Coronary artery (tissue), 2 donors: ENCODE measurements around the gene CDH23.

Experiments
- DNase-seq: peaks from one replicate; pipeline ENCODE4 v3.0.0-alpha.2; 2017; ENCODE audit warnings: low spot score
- H3K27ac ChIP-seq, 2 donors: fragments of 200-600 bp; sonication (generic); one replicate each; pipeline ENCODE4 v1.5.1; 2016 to 2019
- H3K4me3 ChIP-seq: fragments of 200-600 bp; sonication (generic); 2 replicates; pipeline ENCODE4 v1.5.1; 2016; ENCODE audit warnings: mild to moderate bottlenecking, moderate library complexity
- TF ChIP-seq, protein P1 (sequence below): fragments of 200-600 bp; sonication (generic); IDR thresholded peaks from one replicate; pipeline ENCODE4 v1.5.1; 2019; ENCODE audit warnings: antibody characterized with exemption

Gene CDH23

DNA sequence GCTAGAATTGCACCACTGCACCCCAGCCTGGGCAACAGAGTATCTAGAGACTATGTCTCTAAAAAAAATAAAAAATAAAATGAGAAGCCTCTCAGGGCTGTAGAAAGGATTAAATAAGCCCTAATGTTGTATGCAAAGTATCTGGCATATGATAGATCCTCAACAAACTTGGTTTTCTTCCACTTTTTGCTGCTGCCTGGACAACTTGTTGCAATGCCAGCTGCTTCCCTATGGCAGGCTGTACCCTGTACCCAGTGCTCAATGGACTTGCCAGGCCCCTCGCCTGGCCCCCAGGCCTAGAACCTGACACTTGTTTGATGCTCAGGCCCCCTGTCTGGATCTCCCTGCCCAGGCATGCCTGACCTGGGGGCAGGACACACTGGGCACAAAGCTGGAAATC, 28.5 kb upstream of the CDH23 start:
- no peak for DNase-seq
- Histone ChIP-seq H3K27ac (no peak overlapping the region), H3K4me3 (no peak overlapping the region)
- TF ChIP-seq, protein P1, sequence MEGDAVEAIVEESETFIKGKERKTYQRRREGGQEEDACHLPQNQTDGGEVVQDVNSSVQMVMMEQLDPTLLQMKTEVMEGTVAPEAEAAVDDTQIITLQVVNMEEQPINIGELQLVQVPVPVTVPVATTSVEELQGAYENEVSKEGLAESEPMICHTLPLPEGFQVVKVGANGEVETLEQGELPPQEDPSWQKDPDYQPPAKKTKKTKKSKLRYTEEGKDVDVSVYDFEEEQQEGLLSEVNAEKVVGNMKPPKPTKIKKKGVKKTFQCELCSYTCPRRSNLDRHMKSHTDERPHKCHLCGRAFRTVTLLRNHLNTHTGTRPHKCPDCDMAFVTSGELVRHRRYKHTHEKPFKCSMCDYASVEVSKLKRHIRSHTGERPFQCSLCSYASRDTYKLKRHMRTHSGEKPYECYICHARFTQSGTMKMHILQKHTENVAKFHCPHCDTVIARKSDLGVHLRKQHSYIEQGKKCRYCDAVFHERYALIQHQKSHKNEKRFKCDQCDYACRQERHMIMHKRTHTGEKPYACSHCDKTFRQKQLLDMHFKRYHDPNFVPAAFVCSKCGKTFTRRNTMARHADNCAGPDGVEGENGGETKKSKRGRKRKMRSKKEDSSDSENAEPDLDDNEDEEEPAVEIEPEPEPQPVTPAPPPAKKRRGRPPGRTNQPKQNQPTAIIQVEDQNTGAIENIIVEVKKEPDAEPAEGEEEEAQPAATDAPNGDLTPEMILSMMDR, result no peak

DNA sequence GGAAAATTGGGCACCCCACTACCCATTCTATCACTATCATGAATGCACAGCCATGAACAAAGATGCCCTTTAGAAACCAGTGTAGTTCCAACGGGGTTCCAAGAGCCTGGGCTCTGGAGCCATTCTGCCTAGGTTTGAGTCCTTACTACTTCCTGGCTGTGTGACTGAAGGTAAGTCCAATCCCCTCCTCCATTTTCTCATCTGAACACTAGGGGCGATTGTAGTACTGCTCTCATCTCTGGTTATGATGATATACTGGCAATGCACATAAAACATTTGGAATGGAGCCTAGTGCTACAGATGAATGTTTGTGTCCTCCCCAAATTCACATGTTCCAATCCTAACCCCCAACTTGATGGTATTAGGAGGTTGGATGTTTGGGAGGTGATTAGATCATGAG, 28.1 kb upstream of the CDH23 start:
- TF ChIP-seq, protein P1, result no peak
- Histone ChIP-seq H3K4me3 (no peak overlapping the region), H3K27ac (no peak overlapping the region)
- DNase-seq, result no peak

DNA sequence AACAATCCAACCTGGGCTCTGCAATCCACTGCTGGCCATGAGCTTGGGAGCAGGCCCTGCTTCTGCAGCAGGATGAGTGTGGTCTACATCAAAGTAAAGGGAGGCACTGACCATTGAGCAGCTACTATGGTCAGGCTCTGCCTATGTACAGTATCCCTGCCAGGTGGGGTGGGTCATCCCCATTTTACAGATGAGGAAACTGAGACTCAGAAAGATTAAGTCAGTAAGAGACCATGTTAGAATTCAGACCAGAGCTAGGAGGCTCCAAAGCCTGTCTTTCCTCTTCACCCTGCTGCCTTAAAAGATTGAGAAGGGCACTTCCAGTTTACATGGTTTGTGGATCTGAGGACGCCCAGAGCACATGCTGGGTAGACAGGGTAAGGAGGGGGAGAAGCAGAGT, 27.1 kb upstream of the CDH23 start:
- H3K27ac ChIP-seq, result no peak overlapping the region
- no peak for DNase-seq
- TF ChIP-seq, protein P1, result no peak

DNA sequence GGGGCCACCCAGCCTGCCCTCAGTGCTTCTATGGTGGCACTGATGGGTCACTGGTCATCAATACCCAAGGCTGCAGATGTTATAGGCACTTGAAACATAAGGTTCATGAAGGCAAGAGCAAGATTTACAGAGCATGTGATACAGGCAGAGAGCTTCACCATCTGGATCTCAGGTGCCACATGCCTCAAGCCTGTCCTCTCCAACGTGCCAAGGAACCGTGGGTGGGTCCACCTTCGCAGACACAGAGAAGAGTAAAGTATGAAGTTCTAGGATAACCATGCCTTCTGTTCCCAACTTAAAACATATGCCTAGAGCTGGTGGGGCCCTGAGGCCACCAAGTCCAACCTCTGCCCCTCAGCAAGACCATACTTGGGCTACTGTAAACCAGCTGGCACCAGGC, 26.7 kb upstream of the CDH23 start:
- H3K27ac ChIP-seq, result no peak overlapping the region
- no peak overlapping the region for H3K4me3 ChIP-seq
- TF ChIP-seq, protein P1, result no peak
- DNase-seq, result no peak

More for the DNA sequence above, 27.1 kb upstream of the CDH23 start:
- no peak overlapping the region for H3K4me3 ChIP-seq

DNA sequence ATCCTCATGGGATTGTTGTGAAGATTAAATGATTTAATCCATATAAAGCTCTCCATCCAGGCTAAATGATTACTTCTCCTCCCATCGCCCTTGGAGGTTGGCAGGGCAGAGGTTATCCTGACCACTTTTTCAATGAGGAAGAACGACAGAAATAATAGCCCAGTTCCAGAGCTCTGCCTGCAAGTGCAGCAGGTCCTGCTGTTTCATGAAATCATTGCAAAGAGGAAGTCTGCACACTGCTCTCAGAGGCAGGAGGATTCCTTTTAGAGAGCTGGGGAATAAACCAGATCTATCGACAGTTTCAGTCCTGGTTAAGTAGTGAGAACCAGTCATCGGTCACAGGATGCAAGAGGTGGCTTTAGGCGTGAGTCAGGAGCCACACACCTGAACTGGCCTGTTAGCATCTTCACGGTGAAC, 25.0 kb upstream of the CDH23 start:
- no peak for DNase-seq
- peak overlapping the region in 1 of 2 donors; percentile 67 for H3K27ac ChIP-seq
- H3K4me3 ChIP-seq, result no peak overlapping the region
- TF ChIP-seq, protein P1, result no peak

DNA sequence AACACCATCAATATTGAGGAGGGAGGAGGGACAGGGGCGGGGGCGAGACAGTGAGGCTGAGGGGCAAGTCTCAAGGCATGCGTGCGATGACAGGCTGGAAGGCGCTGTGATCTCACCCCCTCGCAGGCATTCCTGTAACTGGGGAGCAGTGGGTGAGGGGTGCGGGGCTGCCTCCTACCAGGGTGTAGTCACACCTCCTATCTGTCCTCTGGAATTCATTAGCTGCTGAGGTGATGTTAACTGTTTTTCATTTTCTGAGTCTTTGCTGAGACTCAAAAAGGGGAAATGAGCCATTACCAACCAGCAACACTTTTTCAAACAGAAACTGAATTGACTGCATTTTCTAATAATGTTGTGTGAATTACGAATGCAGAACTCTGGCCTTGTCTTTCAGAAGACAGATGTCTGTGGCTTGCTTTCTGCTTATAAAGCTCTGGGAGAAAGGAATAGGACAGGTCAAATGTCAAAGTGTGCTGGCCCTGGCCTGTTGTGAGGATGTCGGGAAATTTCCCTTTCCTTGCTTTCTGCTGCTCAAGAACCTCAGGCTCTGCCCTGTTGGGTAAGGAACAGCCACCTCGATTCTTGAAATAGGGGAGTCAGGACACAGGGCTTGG, 23.7 kb upstream of the CDH23 start:
- Histone ChIP-seq H3K27ac (peak overlapping the region in 1 of 2 donors; percentile 67), H3K4me3 (no peak overlapping the region)
- DNase-seq, result no peak
- TF ChIP-seq, protein P1, result no peak

DNA sequence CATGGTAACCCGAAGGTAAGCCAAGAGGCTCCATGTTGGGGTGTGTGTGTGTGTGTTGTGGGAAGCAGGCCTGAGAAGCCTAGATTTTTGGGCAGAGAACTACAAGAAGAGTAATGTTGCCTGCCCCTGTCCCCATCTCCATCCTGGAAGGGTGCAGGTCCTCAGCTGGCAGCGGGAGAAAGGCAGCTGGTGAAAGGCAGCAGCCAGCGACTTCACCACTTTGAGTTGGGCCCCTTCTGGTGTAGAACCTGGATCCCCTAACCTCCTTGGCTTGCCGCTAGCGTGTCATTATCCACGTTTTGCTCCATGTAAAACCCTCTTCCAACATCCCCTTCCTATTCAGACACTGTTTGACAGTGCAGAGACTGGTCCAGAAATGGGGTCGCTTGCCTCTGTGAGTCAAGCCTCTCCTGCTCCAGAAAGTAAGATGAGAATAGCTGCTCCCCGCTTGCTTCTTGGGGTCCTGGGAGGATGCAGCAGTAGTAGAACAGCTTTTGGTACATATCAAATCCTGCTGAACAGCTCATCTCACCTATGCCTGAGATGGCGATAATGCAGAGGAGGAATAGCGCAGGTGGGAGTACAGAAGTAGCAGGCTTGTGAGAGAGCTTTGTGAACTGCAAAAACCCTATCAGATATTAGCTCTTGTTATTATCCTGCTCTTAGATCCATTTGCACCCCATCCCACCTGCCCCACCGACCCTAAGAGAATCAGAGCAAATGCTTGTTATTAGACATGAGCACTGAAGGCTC, 22.1 kb upstream of the CDH23 start:
- no peak overlapping the region for H3K4me3 ChIP-seq
- TF ChIP-seq, protein P1, result no peak
- DNase-seq, result no peak
- H3K27ac ChIP-seq, result no peak overlapping the region
